ENCODE results near the gene CGB3. TPM values are rescaled to one million over a fixed set of nuclear protein-coding genes. Genes with fewer than 3 reads are reported as not detected.
"Not testable (repeated sequence)": the region's sequence is repeated elsewhere in the genome, so short reads cannot be mapped to it uniquely, and the experiment has no call there.

Gene CGB3
- total and polyA plus RNA-seq, 2 of the 4 experiments (the other 2 are of a cell fraction), result not detected

- dilution Hi-C loops (cut with HindIII; ENCODE audit: low sequenced_read_pairs, unreplicated experiment); H3K27ac ChIP-seq (ENCODE audit: insufficient read depth, low read length); BruUV-seq (replicated peaks); H3K4me1 ChIP-seq (ENCODE audit: control insufficient read depth, insufficient read depth, low read length); H3K23ac ChIP-seq (ENCODE audit: low read depth, low read length); H3K27me3 ChIP-seq (ENCODE audit: control insufficient read depth, insufficient read depth, low read length); H2AFZ ChIP-seq (replicated peaks; ENCODE audit: low read length, poor library complexity); H3K14ac ChIP-seq (replicated peaks; ENCODE audit: low read depth, low read length); H3K9me1 ChIP-seq (ENCODE audit: insufficient read depth, low read length); POLR2A ChIA-PET (ENCODE audit: unreplicated experiment); H3K18ac ChIP-seq (ENCODE audit: low read depth, low read length); H3K4me3 ChIP-seq (ENCODE audit: insufficient read depth, low read depth, low read length); intact Hi-C loops (cut with micrococcal nuclease); H4K20me1 ChIP-seq (ENCODE audit: insufficient read depth, low read length); CTCF ChIA-PET; H3K36me3 ChIP-seq (ENCODE audit: control insufficient read depth, insufficient read depth, low read length); H2BK5ac ChIP-seq (ENCODE audit: low read depth, low read length, poor library complexity, severe bottlenecking); H3K56ac ChIP-seq (ENCODE audit: extremely low read depth, insufficient read depth, low read length); H3K79me1 ChIP-seq (ENCODE audit: low read depth in 1 of 2, low read length in 2 of 2); H3K4me2 ChIP-seq (ENCODE audit: low read depth, low read length); in situ Hi-C loops (cut with MboI; ENCODE audit: low sequenced_read_pairs); H4K5ac ChIP-seq (ENCODE audit: low read depth, low read length); H3K9me3 ChIP-seq (ENCODE audit: control insufficient read depth, insufficient read depth, low read length); H3K9ac ChIP-seq (ENCODE audit: low read depth, low read length): not testable (repeated sequence)
- Histone ChIP-seq H4K91ac (ENCODE audit: insufficient read depth, low read depth, low read length) (peak overlapping the region; percentile 68; the same call in 1 of the 2 replicates), H2BK15ac (ENCODE audit: low read depth, low read length) (peak overlapping the region; percentile 9; the same call in 1 of the 3 replicates), H4K8ac (ENCODE audit: low read depth in 2 of 2, low read length in 2 of 2) (peak overlapping the region; percentile 52 to 57; a peak in 2 of 4 replicates), H3K4ac (ENCODE audit: low read depth, low read length) (peak overlapping the region; percentile 65), H2BK120ac (ENCODE audit: low read depth, low read length) (peak overlapping the region; percentile 81), H2AK9ac (replicated peaks; ENCODE audit: low read depth, low read length, poor library complexity) (peak overlapping the region; percentile 42), H2BK20ac (ENCODE audit: low read depth, low read length) (peak overlapping the region; percentile 87; the same call in 1 of the 2 replicates), H2AK5ac (ENCODE audit: low read depth, low read length) (peak overlapping the region; percentile 50; the same call in 1 of the 2 replicates)
- DNase-seq, result peak; percentile 38
- TF ChIP-seq FOS (IDR thresholded peaks at IDR 0.05; ENCODE audit: low read depth, low read length), result peak; percentile 45; the same call in 1 of the 2 replicates
- no CpG with 5 or more reads among the region's 14 CpGs for WGBS, 2 experiments (ENCODE audit: extremely low coverage in 2 of 2, insufficient read length in 1 of 2)
- peak; percentile 78 for ATAC-seq (ENCODE audit: low read depth)
These were observed 5.6 kb upstream of the CGB3 start for GRCh38 chr19:49029749-49030148.

GRCh38 chr19:49028686-49029085 lies 4.6 kb upstream of the CGB3 start:
- H2BK5ac ChIP-seq (ENCODE audit: low read depth, low read length, poor library complexity, severe bottlenecking); H2BK120ac ChIP-seq (ENCODE audit: low read depth, low read length); H2AK9ac ChIP-seq (replicated peaks; ENCODE audit: low read depth, low read length, poor library complexity); DNase-seq; BruUV-seq (replicated peaks); intact Hi-C loops (cut with micrococcal nuclease); H2AK5ac ChIP-seq (ENCODE audit: low read depth, low read length); H3K79me1 ChIP-seq (ENCODE audit: low read depth in 1 of 2, low read length in 2 of 2); H2AFZ ChIP-seq (replicated peaks; ENCODE audit: low read length, poor library complexity); H4K5ac ChIP-seq (ENCODE audit: low read depth, low read length); H3K27me3 ChIP-seq (ENCODE audit: control insufficient read depth, insufficient read depth, low read length); H4K8ac ChIP-seq (ENCODE audit: low read depth in 2 of 2, low read length in 2 of 2); H3K18ac ChIP-seq (ENCODE audit: low read depth, low read length); H3K23ac ChIP-seq (ENCODE audit: low read depth, low read length); H3K27ac ChIP-seq (ENCODE audit: insufficient read depth, low read length); H3K4me2 ChIP-seq (ENCODE audit: low read depth, low read length); H3K9me3 ChIP-seq (ENCODE audit: control insufficient read depth, insufficient read depth, low read length); H3K4me3 ChIP-seq (ENCODE audit: insufficient read depth, low read depth, low read length); H3K14ac ChIP-seq (replicated peaks; ENCODE audit: low read depth, low read length); H3K36me3 ChIP-seq (ENCODE audit: control insufficient read depth, insufficient read depth, low read length); H2BK15ac ChIP-seq (ENCODE audit: low read depth, low read length); in situ Hi-C loops (cut with MboI; ENCODE audit: low sequenced_read_pairs); H4K91ac ChIP-seq (ENCODE audit: insufficient read depth, low read depth, low read length); dilution Hi-C loops (cut with HindIII; ENCODE audit: low sequenced_read_pairs, unreplicated experiment); H3K4me1 ChIP-seq (ENCODE audit: control insufficient read depth, insufficient read depth, low read length); H3K9me1 ChIP-seq (ENCODE audit: insufficient read depth, low read length); H3K56ac ChIP-seq (ENCODE audit: extremely low read depth, insufficient read depth, low read length); ATAC-seq (ENCODE audit: low read depth); H4K20me1 ChIP-seq (ENCODE audit: insufficient read depth, low read length); H3K4ac ChIP-seq (ENCODE audit: low read depth, low read length); H3K9ac ChIP-seq (ENCODE audit: low read depth, low read length); CTCF ChIA-PET; H2BK20ac ChIP-seq (ENCODE audit: low read depth, low read length): not testable (repeated sequence)
- POLR2A ChIA-PET (ENCODE audit: unreplicated experiment), result interaction anchor here (0.6 kb wide), 1 partner anchor 421 kb away, joined by 6 read pairs; no protein-coding TSS in a partner anchor
- WGBS, 2 experiments (ENCODE audit: extremely low coverage in 2 of 2, insufficient read length in 1 of 2), result no CpG with 5 or more reads among the region's 9 CpGs

Measured in IMR-90 (cell line).